Natural killer cell (primary cell): Measurements from ENCODE around the gene MMAB. TPM values are rescaled to one million over a fixed set of nuclear protein-coding genes. Genes with fewer than 3 reads are reported as not detected.
"Not testable (repeated sequence)": the region's sequence is repeated elsewhere in the genome, so short reads cannot be mapped to it uniquely, and the experiment has no call there.

Experiments used
- ATAC-seq, 3 donors: fragments of 150-1000 bp in 2 of 3; fragments of 200-7000 bp in 1 of 3; cut with Tn5 transposase; 1 replicate in 1 of 3; 2 replicates in 2 of 3; pipeline ENCODE4 v1.10.0; 2021; ENCODE audit warnings: mild to moderate bottlenecking in 2 of 3, moderate library complexity in 2 of 3
- DNase-seq, 2 donors: peaks; one replicate each; pipeline versions ENCODE4 v3.0.0 to v3.0.0-alpha.2; 2013 to 2021; ENCODE audit warnings: mixed read lengths in 1 of 2
- H3K27ac ChIP-seq: one replicate; pipeline ENCODE4 v1.5.1; 2013; ENCODE audit warnings: mild to moderate bottlenecking, low read length
- H3K27me3 ChIP-seq: one replicate; pipeline ENCODE4 v1.6.1; 2013; ENCODE audit warnings: low read length; ENCODE audit not compliant: control insufficient read depth, insufficient read depth
- H3K36me3 ChIP-seq: one replicate; pipeline ENCODE4 v1.6.1; 2013; ENCODE audit warnings: low read length; ENCODE audit not compliant: control insufficient read depth, insufficient read depth
- H3K4me1 ChIP-seq: one replicate; pipeline ENCODE4 v1.6.1; 2013; ENCODE audit warnings: low read length; ENCODE audit not compliant: control insufficient read depth, insufficient read depth
- H3K4me3 ChIP-seq: one replicate; pipeline ENCODE4 v1.5.1; 2013; ENCODE audit warnings: low read length
- H3K9me3 ChIP-seq: one replicate; pipeline ENCODE4 v1.6.1; 2013; ENCODE audit warnings: low read length; ENCODE audit not compliant: control insufficient read depth, insufficient read depth
- H3K27ac Mint-ChIP-seq, 2 donors: one replicate each; pipeline ENCODE4 v1.8.0; 2022; ENCODE audit warnings: mild to moderate bottlenecking in 2 of 2, mixed read lengths in 2 of 2, moderate library complexity in 1 of 2
- H3K27me3 Mint-ChIP-seq, 2 donors: one replicate each; pipeline ENCODE4 v1.8.0; 2022; ENCODE audit warnings: low read depth in 2 of 2, mixed read lengths in 2 of 2
- H3K36me3 Mint-ChIP-seq: one replicate; pipeline ENCODE4 v1.8.0; 2022; ENCODE audit warnings: mixed read lengths
- H3K4me1 Mint-ChIP-seq, 2 donors: one replicate each; pipeline ENCODE4 v1.8.0; 2022; ENCODE audit warnings: mixed read lengths in 2 of 2
- H3K4me3 Mint-ChIP-seq: one replicate; pipeline ENCODE4 v1.8.0; 2022; ENCODE audit warnings: mild to moderate bottlenecking, moderate library complexity, mixed read lengths
- H3K9me3 Mint-ChIP-seq, 2 donors: one replicate each; pipeline ENCODE4 v1.8.0; 2022; ENCODE audit warnings: mixed read lengths in 2 of 2
- CTCF ChIP-seq: fragments of 200-600 bp; IDR thresholded peaks from one replicate; pipeline ENCODE4 v1.8.0; 2022; ENCODE audit warnings: antibody characterized with exemption
- WGBS: methylation state at CpG from one replicate; pipeline ENCODE4 v1.1.7; 2013; ENCODE audit warnings: missing lambda C conversion rate; ENCODE audit not compliant: insufficient coverage; 5-methylcytosine and 5-hydroxymethylcytosine counted together
- intact Hi-C: fragments of 100-400 bp; cut with micrococcal nuclease; formaldehyde crosslinking; loops from one replicate; pipeline ENCODE4 v1.14.2; 2022
- total RNA-seq, 4 donors: library from RNA; stranded (reverse); fragments of 120-200 nt in 1 of 4; gene quantifications; one replicate each; pipeline versions ENCODE4 v1.2.3 to v1.2.4, GENCODE V29; 2013 to 2022

The MMAB gene
- total RNA-seq, 3 donors from 2014 or later (not counting 1 experiment from before 2014, with no cell fraction given): 17.1 to 18.3 (median 17.6) TPM

- Mint-ChIP-seq H3K27ac (no peak overlapping the region), H3K9me3 (no peaks in the 10 kb centered on the region), H3K4me1 (no peaks in the 10 kb centered on the region), H3K27me3 (peaks cover 2 to 3% of the 10 kb centered on the region in 2 donors), H3K4me3 (no peak overlapping the region), H3K36me3 (no peaks in the 10 kb centered on the region)
- no peaks in the 10 kb centered on the region for H3K9me3 ChIP-seq
- H3K27ac ChIP-seq: no peak overlapping the region
- ATAC-seq: no peak
- WGBS: 91% methylated on average over 3 of the region's 3 CpGs
- intact Hi-C loops: no loop called here
- TF ChIP-seq CTCF: no peak
- no peaks in the 10 kb centered on the region for H3K36me3 ChIP-seq
- H3K4me1 ChIP-seq: peaks cover 8% of the 10 kb centered on the region
- DNase-seq: no peak
- H3K4me3 ChIP-seq: no peak overlapping the region
- no peaks in the 10 kb centered on the region for H3K27me3 ChIP-seq
Measured at GRCh38 chr12:109604132-109604585, 30.9 kb upstream of the MMAB start.

GRCh38 chr12:109602132-109602531 is 28.8 kb upstream of the MMAB start:
- H3K27ac ChIP-seq, DNase-seq, H3K27me3 Mint-ChIP-seq, intact Hi-C loops, H3K36me3 Mint-ChIP-seq, H3K27ac Mint-ChIP-seq, H3K9me3 ChIP-seq, H3K4me1 Mint-ChIP-seq, H3K9me3 Mint-ChIP-seq, H3K4me3 Mint-ChIP-seq, H3K4me3 ChIP-seq, ATAC-seq, H3K27me3 ChIP-seq, H3K36me3 ChIP-seq: not testable (repeated sequence)
- peaks cover 15% of the 10 kb centered on the region for H3K4me1 ChIP-seq
- WGBS: 85% methylated on average over 4 of the region's 5 CpGs

GRCh38 chr12:109601557-109601956 is 28.3 kb upstream of the MMAB start:
- Mint-ChIP-seq H3K4me3 (no peak overlapping the region), H3K36me3 (no peaks in the 10 kb centered on the region), H3K27ac (no peak overlapping the region), H3K4me1 (peaks cover 8 to 9% of the 10 kb centered on the region in 2 donors), H3K9me3 (no peaks in the 10 kb centered on the region), H3K27me3 (no peaks in the 10 kb centered on the region)
- Histone ChIP-seq H3K4me3 (no peak overlapping the region), H3K9me3 (no peaks in the 10 kb centered on the region), H3K27ac (no peak overlapping the region), H3K36me3 (no peaks in the 10 kb centered on the region), H3K27me3 (no peaks in the 10 kb centered on the region), H3K4me1 (peaks cover 15% of the 10 kb centered on the region)
- 92% methylated on average over 8 of the region's 8 CpGs for WGBS
- intact Hi-C loops: no loop called here
- no peak for TF ChIP-seq CTCF
- DNase-seq: no peak
- no peak for ATAC-seq

GRCh38 chr12:109600995-109601394 is 27.7 kb upstream of the MMAB start:
- Histone ChIP-seq H3K9me3 (no peaks in the 10 kb centered on the region), H3K27ac (no peak overlapping the region), H3K36me3 (no peaks in the 10 kb centered on the region), H3K4me3 (no peak overlapping the region), H3K27me3 (no peaks in the 10 kb centered on the region), H3K4me1 (peaks cover 15% of the 10 kb centered on the region)
- DNase-seq (no peak), ATAC-seq (no peak)
- WGBS: 93% methylated on average over 8 of the region's 8 CpGs
- H3K27ac Mint-ChIP-seq: no peak overlapping the region
- no peak overlapping the region for H3K4me3 Mint-ChIP-seq
- no peaks in the 10 kb centered on the region for H3K36me3 Mint-ChIP-seq
- no peaks in the 10 kb centered on the region for H3K27me3 Mint-ChIP-seq
- H3K4me1 Mint-ChIP-seq: peaks cover 8 to 9% of the 10 kb centered on the region in 2 donors
- H3K9me3 Mint-ChIP-seq: no peaks in the 10 kb centered on the region
- TF ChIP-seq CTCF: no peak
- intact Hi-C loops: no loop called here
